Heart left ventricle (tissue), 13 donors: Measurements from ENCODE around the gene YIPF2.

Source experiments
- CTCF ChIP-seq, 12 donors: fragments of 200-600 bp; sonication (generic) in 4 of 12; IDR thresholded peaks; one replicate each; pipeline versions ENCODE4 v1.5.0 to v1.8.0; 2018 to 2022; ENCODE audit warnings: antibody characterized with exemption in 12 of 12, mild to moderate bottlenecking in 5 of 12
- POLR2A ChIP-seq, 2 donors: fragments of 450-650 bp; IDR thresholded peaks; one replicate each; pipeline ENCODE4 v1.6.1; 2017; ENCODE audit warnings: antibody characterized with exemption in 2 of 2, mild to moderate bottlenecking in 2 of 2, moderate library complexity in 2 of 2
- donor health status: ischemic (EF 13 %, LVEDD 7.1; RV severe dilation, severe dysfunction).
- donor health status: DM: no; HTN: yes; CAD: no.
- donor health status: DM: no; HTN: no; CAD: no.
- donor health status: ischemic (EF 25% LVEDD 6.9; RV normal size, moderate dysfunction).
- donor health status: ischemic (EF 25% LVEDD 5.7; RV mildly dilated, moderate dysfunction).
- donor health status: ischemic (EF 35%, LVEDD 5.7; RV mildly dilated, moderate dysfunction).
- donor health status: nonischemic (EF 11% LVEDD 7.7; RV severe dilation, severe dysfunction).
- donor health status: DM: yes; HTN: yes; CAD: no.
- donor health status: PGD.
- donor health status: ischemic (EF 29% LVEDD 5.4; RV normal size, mild dysfunction).
- donor health status: nonischemic (EF 23%, LVEDD 6.1; RV moderate dilation, normal function).

- TF ChIP-seq CTCF (IDR thresholded peaks at IDR 0.05) (no peak), POLR2A (IDR thresholded peaks at IDR 0.05) (no peak)
These were observed 29.8 kb downstream of the YIPF2 start for GRCh38 chr19:10898633-10899032.
